ENCODE measurements around the gene OSER1.

GRCh38 chr20:44172572-44172950 is 38.0 kb downstream of the OSER1 start:
- TF ChIP-seq CTCF (conservative IDR thresholded peaks at IDR 0.05; ENCODE audit: low read depth, low read length), result no peak
- no peak for TF ChIP-seq EZH2 (IDR thresholded peaks at IDR 0.05; ENCODE audit: borderline replicate concordance, low read depth, low read length, poor library complexity, severe bottlenecking)

Data from A673 (cell line).